HEK293 (cell line): Measurements from ENCODE around the gene AP1G2.

Source experiments
- CTCF ChIA-PET: fragments of 350-600 bp; formaldehyde crosslinking; extraction: SDS; loops from one replicate; lab custom pipeline; 2021; ENCODE audit warnings: antibody characterized with exemption; lab: Yijun Ruan, JAX
- POLR2A ChIA-PET: fragments of 300-600 bp; formaldehyde crosslinking; extraction: SDS; loops from one replicate; lab custom pipeline; 2020; ENCODE audit warnings: antibody characterized with exemption, inconsistent platforms; lab: Yijun Ruan, JAX
- H3K27ac ChIP-seq: fragments of 200-500 bp; sonication (Bioruptor generic); 2 replicates; pipeline ENCODE4 v1.5.1; 2014; ENCODE audit warnings: low read depth, low read length, control low read depth, inconsistent platforms; ENCODE audit errors: extremely low read depth
- H3K36me3 ChIP-seq, 2 experiments: fragments of 200-500 bp in 1 of 2; sonication (Bioruptor generic) in 1 of 2; 1 replicate in 1 of 2; 2 replicates in 1 of 2; pipeline ENCODE4 v1.5.1; 2014 to 2017; ENCODE audit warnings: inconsistent platforms in 2 of 2, low read length in 2 of 2; ENCODE audit not compliant: control insufficient read depth in 2 of 2, insufficient read depth in 1 of 2
- H3K4me1 ChIP-seq: fragments of 200-500 bp; sonication (Bioruptor generic); 2 replicates; pipeline ENCODE4 v1.5.1; 2014; ENCODE audit warnings: mild to moderate bottlenecking, low read length, inconsistent platforms; ENCODE audit not compliant: control insufficient read depth, insufficient read depth
- H3K4me3 ChIP-seq: 2 replicates; pipeline ENCODE4 v1.5.1; 2011; ENCODE audit warnings: low read depth, mild to moderate bottlenecking, control low read depth, low read length, moderate library complexity
- H3K9me3 ChIP-seq: fragments of 200-500 bp; sonication (Bioruptor generic); 2 replicates; pipeline ENCODE4 v1.5.1; 2014; ENCODE audit warnings: low read depth, low read length, inconsistent platforms; ENCODE audit not compliant: control insufficient read depth, insufficient read depth
- HOXD13 ChIP-seq: sonication (generic); formaldehyde crosslinking; IDR thresholded peaks from 2 replicates; pipeline ENCODE4 v1.8.0; 2022; ENCODE audit warnings: missing genetic modification reagents, borderline replicate concordance
- SP3 ChIP-seq: fragments of 450-650 bp; formaldehyde crosslinking; IDR thresholded peaks from 2 replicates; pipeline ENCODE4 v1.5.1; 2016; ENCODE audit warnings: missing biosample characterization, missing genetic modification characterization
- YY2 ChIP-seq: fragments of 450-650 bp; formaldehyde crosslinking; IDR thresholded peaks from 2 replicates; pipeline ENCODE4 v1.5.1; 2016; ENCODE audit warnings: missing biosample characterization, missing genetic modification characterization
- ZBTB48 ChIP-seq: fragments of 450-650 bp; formaldehyde crosslinking; IDR thresholded peaks from 2 replicates; pipeline ENCODE4 v1.5.1; 2016; ENCODE audit warnings: missing biosample characterization, missing genetic modification characterization
- ZNF132 ChIP-seq: fragments of 450-650 bp; formaldehyde crosslinking; IDR thresholded peaks from 2 replicates; pipeline ENCODE4 v1.5.1; 2017; ENCODE audit warnings: missing biosample characterization, missing genetic modification characterization, borderline replicate concordance
- ZNF184 ChIP-seq: fragments of 450-650 bp; IDR thresholded peaks from 2 replicates; pipeline ENCODE4 v1.5.1; 2018; ENCODE audit warnings: missing biosample characterization, mild to moderate bottlenecking, missing genetic modification characterization
- ZNF302 ChIP-seq: fragments of 450-650 bp; formaldehyde crosslinking; IDR thresholded peaks from 2 replicates; pipeline ENCODE4 v1.5.1; 2016; ENCODE audit warnings: missing biosample characterization, missing genetic modification characterization, low read depth
- ZNF341 ChIP-seq: fragments of 450-650 bp; formaldehyde crosslinking; IDR thresholded peaks from 2 replicates; pipeline ENCODE4; 2016; ENCODE audit warnings: low read depth, missing biosample characterization, missing genetic modification characterization
- ZNF473 ChIP-seq: fragments of 450-650 bp; formaldehyde crosslinking; IDR thresholded peaks from 2 replicates; pipeline ENCODE4 v1.5.1; 2017; ENCODE audit warnings: missing biosample characterization, missing genetic modification characterization
- ZNF48 ChIP-seq: fragments of 450-650 bp; formaldehyde crosslinking; IDR thresholded peaks from 2 replicates; pipeline ENCODE4 v1.5.1; 2016; ENCODE audit warnings: missing biosample characterization, missing genetic modification characterization
- ZNF530 ChIP-seq: fragments of 450-650 bp; formaldehyde crosslinking; IDR thresholded peaks from 2 replicates; pipeline ENCODE4 v1.5.1; 2016; ENCODE audit warnings: low read depth, missing biosample characterization, missing genetic modification characterization
- ZNF654 ChIP-seq: fragments of 450-650 bp; formaldehyde crosslinking; IDR thresholded peaks from 2 replicates; pipeline ENCODE4 v1.5.1; 2016; ENCODE audit warnings: low read depth, missing biosample characterization, missing genetic modification characterization
- ZNF658 ChIP-seq: fragments of 450-650 bp; formaldehyde crosslinking; IDR thresholded peaks from 2 replicates; pipeline ENCODE4; 2016; ENCODE audit warnings: missing biosample characterization, missing genetic modification characterization
- ZNF791 ChIP-seq: fragments of 450-650 bp; formaldehyde crosslinking; IDR thresholded peaks from 2 replicates; pipeline ENCODE4 v1.5.1; 2016; ENCODE audit warnings: missing biosample characterization, missing genetic modification characterization
- TF ChIP-seq, protein P1 (sequence below): fragments of 450-650 bp; formaldehyde crosslinking; IDR thresholded peaks from 2 replicates; pipeline ENCODE4 v1.5.1; 2017; ENCODE audit warnings: missing biosample characterization, missing genetic modification characterization
- TF ChIP-seq, protein P2 (sequence below): fragments of 450-650 bp; formaldehyde crosslinking; IDR thresholded peaks from 2 replicates; pipeline ENCODE4 v1.5.1; 2016; ENCODE audit warnings: missing biosample characterization, missing genetic modification characterization
- TF ChIP-seq, protein P3 (sequence below): fragments of 450-650 bp; formaldehyde crosslinking; IDR thresholded peaks from 2 replicates; pipeline ENCODE4 v1.5.1; 2016; ENCODE audit warnings: missing biosample characterization, missing genetic modification characterization

AP1G2 gene

DNA sequence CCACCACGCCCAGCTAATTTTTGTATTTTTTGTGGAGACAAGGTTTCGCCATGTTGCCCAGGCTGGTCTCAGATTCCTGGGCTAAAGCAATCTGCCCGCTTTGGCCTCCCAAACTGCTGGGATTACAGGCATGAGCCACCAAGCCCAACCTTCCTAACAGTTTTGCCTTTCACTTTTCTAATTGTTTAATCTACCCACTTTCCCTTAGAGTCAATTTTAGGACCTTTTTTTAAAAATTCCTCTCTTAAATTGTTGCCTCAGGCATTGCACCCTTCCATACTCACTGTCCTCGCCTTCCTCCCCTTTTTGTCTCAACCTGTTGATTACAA, 27.5 kb downstream of the AP1G2 start (continued):
- no peak for TF ChIP-seq ZNF530 (tag by site-specific recombination)
- TF ChIP-seq ZBTB48 (tag by site-specific recombination) = no peak
- no peak for TF ChIP-seq SP3 (tag by site-specific recombination)
- no peak for TF ChIP-seq HOXD13 (CRISPR knock-in tag)

DNA sequence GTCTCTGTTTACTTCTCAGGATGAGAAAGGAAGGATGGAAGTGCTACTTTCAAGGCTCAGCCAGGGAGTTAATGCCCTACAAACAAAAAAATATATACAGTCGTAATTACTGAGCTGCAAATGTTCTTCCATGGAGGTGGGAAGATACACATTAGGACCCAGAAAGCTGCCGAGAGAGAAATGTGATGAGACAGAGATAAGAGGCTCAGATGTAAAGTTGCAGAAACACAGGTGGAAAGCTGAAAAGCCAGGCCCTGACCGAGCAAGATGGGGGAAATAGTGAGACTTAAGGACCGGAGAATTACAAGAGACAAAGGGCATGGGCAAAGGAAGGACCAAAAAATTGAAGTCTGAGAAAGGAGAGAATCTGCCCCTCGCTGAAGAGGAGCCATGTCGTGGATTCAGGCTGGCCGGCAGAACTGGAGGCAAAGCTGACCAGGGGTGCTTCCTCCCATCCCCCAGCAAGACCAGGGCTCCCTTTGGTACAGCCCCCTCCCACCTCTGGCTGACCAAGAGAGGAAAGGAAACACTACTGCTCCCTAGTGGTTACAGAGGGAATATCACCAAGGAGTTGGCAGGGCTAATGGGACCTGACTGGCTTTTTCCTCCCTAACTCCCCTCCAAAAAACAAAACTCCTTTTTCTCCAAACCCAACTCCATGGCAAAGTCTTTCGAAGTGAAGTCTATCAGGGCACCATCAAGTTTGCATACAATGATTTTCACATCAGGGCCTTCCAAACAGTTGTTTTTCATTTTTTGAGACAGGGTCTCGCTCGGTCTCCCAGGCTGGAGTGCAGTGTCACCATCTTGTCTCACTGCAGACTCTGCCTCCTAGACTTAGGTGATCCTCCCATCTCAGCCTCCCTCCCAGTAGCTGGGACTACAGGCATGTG, 28.1 kb downstream of the AP1G2 start:
- H3K27ac ChIP-seq = no peak overlapping the region
- CTCF ChIA-PET = interaction anchor here (0.6 to 3.2 kb wide), 19 partner anchors 9 to 1316 kb away, joined by 3 to 21 read pairs (median 5); no protein-coding TSS in a partner anchor
- H3K36me3 ChIP-seq = peaks cover 0 to 10% of the 10 kb centered on the region in 2 experiments; a peak in 2 of 3 replicates
- peaks cover 7% of the 10 kb centered on the region for H3K4me1 ChIP-seq
- no peak overlapping the region for H3K4me3 ChIP-seq
- no peaks in the 10 kb centered on the region for H3K9me3 ChIP-seq
- POLR2A ChIA-PET = interaction anchor here (1.4 kb wide), 1 partner anchor 213 kb away, joined by 4 read pairs; no protein-coding TSS in a partner anchor
- TF ChIP-seq, protein P1, sequence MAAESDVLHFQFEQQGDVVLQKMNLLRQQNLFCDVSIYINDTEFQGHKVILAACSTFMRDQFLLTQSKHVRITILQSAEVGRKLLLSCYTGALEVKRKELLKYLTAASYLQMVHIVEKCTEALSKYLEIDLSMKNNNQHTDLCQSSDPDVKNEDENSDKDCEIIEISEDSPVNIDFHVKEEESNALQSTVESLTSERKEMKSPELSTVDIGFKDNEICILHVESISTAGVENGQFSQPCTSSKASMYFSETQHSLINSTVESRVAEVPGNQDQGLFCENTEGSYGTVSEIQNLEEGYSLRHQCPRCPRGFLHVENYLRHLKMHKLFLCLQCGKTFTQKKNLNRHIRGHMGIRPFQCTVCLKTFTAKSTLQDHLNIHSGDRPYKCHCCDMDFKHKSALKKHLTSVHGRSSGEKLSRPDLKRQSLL (tag by site-specific recombination) = no peak
- TF ChIP-seq ZNF48 (no peak), ZNF132 (no peak), ZNF791 (tag by site-specific recombination) (no peak), ZNF184 (tag by site-specific recombination) (no peak), ZNF473 (tag by site-specific recombination) (no peak), YY2 (tag by site-specific recombination) (no peak), ZNF654 (tag by site-specific recombination) (peak; percentile 17; the same call in 1 of the 2 replicates), ZNF658 (tag by site-specific recombination) (no peak), ZNF341 (no peak), ZNF302 (tag by site-specific recombination) (no peak)
- TF ChIP-seq, protein P2, sequence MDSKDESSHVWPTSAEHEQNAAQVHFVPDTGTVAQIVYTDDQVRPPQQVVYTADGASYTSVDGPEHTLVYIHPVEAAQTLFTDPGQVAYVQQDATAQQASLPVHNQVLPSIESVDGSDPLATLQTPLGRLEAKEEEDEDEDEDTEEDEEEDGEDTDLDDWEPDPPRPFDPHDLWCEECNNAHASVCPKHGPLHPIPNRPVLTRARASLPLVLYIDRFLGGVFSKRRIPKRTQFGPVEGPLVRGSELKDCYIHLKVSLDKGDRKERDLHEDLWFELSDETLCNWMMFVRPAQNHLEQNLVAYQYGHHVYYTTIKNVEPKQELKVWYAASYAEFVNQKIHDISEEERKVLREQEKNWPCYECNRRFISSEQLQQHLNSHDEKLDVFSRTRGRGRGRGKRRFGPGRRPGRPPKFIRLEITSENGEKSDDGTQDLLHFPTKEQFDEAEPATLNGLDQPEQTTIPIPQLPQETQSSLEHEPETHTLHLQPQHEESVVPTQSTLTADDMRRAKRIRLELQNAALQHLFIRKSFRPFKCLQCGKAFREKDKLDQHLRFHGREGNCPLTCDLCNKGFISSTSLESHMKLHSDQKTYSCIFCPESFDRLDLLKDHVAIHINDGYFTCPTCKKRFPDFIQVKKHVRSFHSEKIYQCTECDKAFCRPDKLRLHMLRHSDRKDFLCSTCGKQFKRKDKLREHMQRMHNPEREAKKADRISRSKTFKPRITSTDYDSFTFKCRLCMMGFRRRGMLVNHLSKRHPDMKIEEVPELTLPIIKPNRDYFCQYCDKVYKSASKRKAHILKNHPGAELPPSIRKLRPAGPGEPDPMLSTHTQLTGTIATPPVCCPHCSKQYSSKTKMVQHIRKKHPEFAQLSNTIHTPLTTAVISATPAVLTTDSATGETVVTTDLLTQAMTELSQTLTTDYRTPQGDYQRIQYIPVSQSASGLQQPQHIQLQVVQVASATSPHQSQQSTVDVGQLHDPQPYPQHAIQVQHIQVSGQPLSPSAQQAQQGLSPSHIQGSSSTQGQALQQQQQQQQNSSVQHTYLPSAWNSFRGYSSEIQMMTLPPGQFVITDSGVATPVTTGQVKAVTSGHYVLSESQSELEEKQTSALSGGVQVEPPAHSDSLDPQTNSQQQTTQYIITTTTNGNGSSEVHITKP = peak; percentile 47
- TF ChIP-seq, protein P3, sequence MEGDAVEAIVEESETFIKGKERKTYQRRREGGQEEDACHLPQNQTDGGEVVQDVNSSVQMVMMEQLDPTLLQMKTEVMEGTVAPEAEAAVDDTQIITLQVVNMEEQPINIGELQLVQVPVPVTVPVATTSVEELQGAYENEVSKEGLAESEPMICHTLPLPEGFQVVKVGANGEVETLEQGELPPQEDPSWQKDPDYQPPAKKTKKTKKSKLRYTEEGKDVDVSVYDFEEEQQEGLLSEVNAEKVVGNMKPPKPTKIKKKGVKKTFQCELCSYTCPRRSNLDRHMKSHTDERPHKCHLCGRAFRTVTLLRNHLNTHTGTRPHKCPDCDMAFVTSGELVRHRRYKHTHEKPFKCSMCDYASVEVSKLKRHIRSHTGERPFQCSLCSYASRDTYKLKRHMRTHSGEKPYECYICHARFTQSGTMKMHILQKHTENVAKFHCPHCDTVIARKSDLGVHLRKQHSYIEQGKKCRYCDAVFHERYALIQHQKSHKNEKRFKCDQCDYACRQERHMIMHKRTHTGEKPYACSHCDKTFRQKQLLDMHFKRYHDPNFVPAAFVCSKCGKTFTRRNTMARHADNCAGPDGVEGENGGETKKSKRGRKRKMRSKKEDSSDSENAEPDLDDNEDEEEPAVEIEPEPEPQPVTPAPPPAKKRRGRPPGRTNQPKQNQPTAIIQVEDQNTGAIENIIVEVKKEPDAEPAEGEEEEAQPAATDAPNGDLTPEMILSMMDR = peak; percentile 64; the same call in 1 of the 2 replicates
- TF ChIP-seq, all 188 proteins: peak for 3
